Testis (tissue), 3 donors: ENCODE results near the gene ANO9. TPM values are rescaled to one million over a fixed set of nuclear protein-coding genes. Genes with fewer than 3 reads are reported as not detected.

Source experiments
- DNase-seq: peaks from one replicate; pipeline ENCODE4 v3.0.0-alpha.2; 2019
- H3K27ac ChIP-seq, 2 donors: fragments of 200-600 bp; sonication (generic); one replicate each; pipeline ENCODE4 v1.5.1; 2019
- H3K27me3 ChIP-seq: fragments of 200-600 bp; sonication (generic); one replicate; pipeline ENCODE4 v1.5.1; 2019
- H3K36me3 ChIP-seq: fragments of 200-600 bp; sonication (generic); one replicate; pipeline ENCODE4 v1.5.1; 2017; ENCODE audit warnings: low read depth; ENCODE audit errors: missing control alignments
- H3K4me1 ChIP-seq: fragments of 200-600 bp; sonication (generic); one replicate; pipeline ENCODE4 v1.5.1; 2019
- H3K4me3 ChIP-seq, 2 donors: fragments of 200-600 bp; sonication (generic); one replicate each; pipeline ENCODE4 v1.5.1; 2017 to 2019
- H3K9me3 ChIP-seq: fragments of 200-600 bp; sonication (generic); one replicate; pipeline ENCODE4 v1.5.1; 2017
- CTCF ChIP-seq, 3 experiments: fragments of 450-650 bp in 2 of 3; fragments of 200-600 bp in 1 of 3; sonication (generic) in 1 of 3; IDR thresholded peaks; one replicate each; pipeline ENCODE4 v1.5.1; 2016 to 2019; ENCODE audit warnings: antibody characterized with exemption in 3 of 3, mild to moderate bottlenecking in 2 of 3, moderate library complexity in 1 of 3
- POLR2A ChIP-seq: fragments of 450-650 bp; IDR thresholded peaks from one replicate; pipeline ENCODE4 v1.6.1; 2017; ENCODE audit warnings: antibody characterized with exemption, mild to moderate bottlenecking, moderate library complexity
- WGBS, 2 donors: methylation state at CpG; one replicate each; pipeline ENCODE4 v1.1.5; 2018; 5-methylcytosine and 5-hydroxymethylcytosine counted together
- intact Hi-C: fragments of 100-400 bp; cut with DNase I; formaldehyde crosslinking; loops from one replicate; pipeline ENCODE4 v1.15.1; 2023; ENCODE audit warnings: low total_unique reads
- polyA plus RNA-seq: library from polyadenylated mRNA; stranded (reverse); fragments of 350-450 nt; fragmentation: Illumina TruSeq; extraction: RNeasy Lipid Tissue Mini Kit (QIAGEN cat#74804); gene quantifications from one replicate; pipeline ENCODE4 v1.2.3, GENCODE V29; 2014; ENCODE audit warnings: low read depth, low replicate concordance; ENCODE audit not compliant: insufficient read depth
- total RNA-seq, 2 donors: library from RNA; depleted of rRNA; stranded (reverse); fragments of >200 nt; gene quantifications; one replicate each; pipeline ENCODE4 v1.2.3, GENCODE V29; 2016

Gene ANO9
- total and polyA plus RNA-seq, 3 donors from 2014 or later, result 1.6 to 2.9 (median 1.9) TPM

GRCh38 chr11:432501-433100 lies 9.2 kb downstream of the ANO9 start:
- H3K27me3 ChIP-seq, result no peaks in the 10 kb centered on the region
- intact Hi-C loops, result no loop called here
- no peaks in the 10 kb centered on the region for H3K9me3 ChIP-seq
- no peak overlapping the region for H3K27ac ChIP-seq
- H3K36me3 ChIP-seq, result no peaks in the 10 kb centered on the region
- no peak for DNase-seq
- H3K4me3 ChIP-seq, result no peak overlapping the region
- 89 to 95% methylated on average over 17 to 20 of the region's 20 CpGs for WGBS, 2 donors
- TF ChIP-seq POLR2A (no peak), CTCF (IDR thresholded peaks at IDR 0.05) (no peak)
- H3K4me1 ChIP-seq, result no peaks in the 10 kb centered on the region

- Histone ChIP-seq H3K27ac (no peak overlapping the region), H3K27me3 (no peaks in the 10 kb centered on the region), H3K9me3 (no peaks in the 10 kb centered on the region), H3K36me3 (no peaks in the 10 kb centered on the region), H3K4me3 (no peak overlapping the region), H3K4me1 (no peaks in the 10 kb centered on the region)
- TF ChIP-seq POLR2A (no peak), CTCF (IDR thresholded peaks at IDR 0.05) (no peak)
- 89 to 91% methylated on average over 7 to 13 of the region's 13 CpGs for WGBS, 2 donors
- DNase-seq, result no peak
- intact Hi-C loops, result no loop called here
Measured at GRCh38 chr11:431921-432320, 9.9 kb downstream of the ANO9 start.

GRCh38 chr11:429931-430456 lies 11.8 kb downstream of the ANO9 start:
- H3K4me1 ChIP-seq, result no peaks in the 10 kb centered on the region
- no peaks in the 10 kb centered on the region for H3K27me3 ChIP-seq
- WGBS, 2 donors, result 49 to 57% methylated on average over 20 to 24 of the region's 25 CpGs

GRCh38 chr11:429391-429790 lies 12.4 kb downstream of the ANO9 start:
- no peak overlapping the region for H3K27ac ChIP-seq
- TF ChIP-seq CTCF (IDR thresholded peaks at IDR 0.05) (no peak), POLR2A (no peak)
- no peak overlapping the region for H3K4me3 ChIP-seq
- no peaks in the 10 kb centered on the region for H3K9me3 ChIP-seq
- no peaks in the 10 kb centered on the region for H3K36me3 ChIP-seq
- 67 to 91% methylated on average over 7 to 27 of the region's 27 CpGs for WGBS, 2 donors
- intact Hi-C loops, result no loop called here
- H3K4me1 ChIP-seq, result no peaks in the 10 kb centered on the region
- no peak for DNase-seq
- H3K27me3 ChIP-seq, result no peaks in the 10 kb centered on the region

More at GRCh38 chr11:429931-430456, 11.8 kb downstream of the ANO9 start:
- intact Hi-C loops, result no loop called here
- H3K27ac ChIP-seq, result no peak overlapping the region
- H3K9me3 ChIP-seq, result no peaks in the 10 kb centered on the region
- H3K36me3 ChIP-seq, result no peaks in the 10 kb centered on the region
- DNase-seq, result no peak
- no peak overlapping the region for H3K4me3 ChIP-seq
- TF ChIP-seq POLR2A, result no peak

- no peaks in the 10 kb centered on the region for H3K27me3 ChIP-seq
- H3K27ac ChIP-seq, result no peak overlapping the region
- DNase-seq, result no peak
- no peaks in the 10 kb centered on the region for H3K36me3 ChIP-seq
- H3K4me3 ChIP-seq, result no peak overlapping the region
- WGBS, 2 donors, result 93 to 94% methylated on average over 18 to 24 of the region's 24 CpGs
- H3K4me1 ChIP-seq, result no peaks in the 10 kb centered on the region
- no peak for TF ChIP-seq POLR2A
- no peaks in the 10 kb centered on the region for H3K9me3 ChIP-seq
- intact Hi-C loops, result no loop called here
Measured at GRCh38 chr11:428295-428694, 13.5 kb downstream of the ANO9 start.

GRCh38 chr11:426851-427250 lies 15.0 kb downstream of the ANO9 start:
- no peak overlapping the region for H3K4me3 ChIP-seq
- H3K27ac ChIP-seq, result no peak overlapping the region
- no peak for DNase-seq
- whole genome bisulfite sequencing, 2 donors, result 94 to 100% methylated on average over 4 to 8 of the region's 8 CpGs
- no peaks in the 10 kb centered on the region for H3K4me1 ChIP-seq
- no peaks in the 10 kb centered on the region for H3K9me3 ChIP-seq
- no peaks in the 10 kb centered on the region for H3K36me3 ChIP-seq
- no peak for TF ChIP-seq POLR2A
- no peak for TF ChIP-seq CTCF (IDR thresholded peaks at IDR 0.05)
- H3K27me3 ChIP-seq, result no peaks in the 10 kb centered on the region
- intact Hi-C loops, result no loop called here
